Breast epithelium (tissue), 4 donors: ENCODE measurements around the gene PFN1. TPM values are rescaled to one million over a fixed set of nuclear protein-coding genes. Genes with fewer than 3 reads are reported as not detected.

Experiments
- DNase-seq, 2 donors: peaks; one replicate each; pipeline ENCODE4 v3.0.0-alpha.2; 2019; ENCODE audit warnings: low spot score in 2 of 2
- H3K27ac ChIP-seq, 2 donors: fragments of 200-600 bp; sonication (generic) in 1 of 2; one replicate each; pipeline ENCODE4 v1.5.1; 2016 to 2019; ENCODE audit warnings: mild to moderate bottlenecking in 1 of 2
- H3K27me3 ChIP-seq, 2 donors: fragments of 200-600 bp; sonication (generic) in 1 of 2; one replicate each; pipeline versions ENCODE4 v1.5.1 to v1.6.0; 2017 to 2019; ENCODE audit warnings: control low read depth in 1 of 2, mild to moderate bottlenecking in 1 of 2
- H3K36me3 ChIP-seq: fragments of 200-600 bp; one replicate; pipeline ENCODE4 v1.5.1; 2019
- H3K4me1 ChIP-seq, 2 donors: fragments of 200-600 bp; sonication (generic); one replicate each; pipeline ENCODE4 v1.5.1; 2016 to 2019; ENCODE audit warnings: control low read depth in 1 of 2
- H3K4me3 ChIP-seq, 3 donors: fragments of 200-600 bp; sonication (generic); 1 replicate in 2 of 3; 2 replicates in 1 of 3; pipeline ENCODE4 v1.5.1; 2016 to 2019; ENCODE audit warnings: mild to moderate bottlenecking in 3 of 3, moderate library complexity in 2 of 3
- H3K9me3 ChIP-seq, 2 donors: fragments of 200-600 bp; sonication (generic) in 1 of 2; one replicate each; pipeline ENCODE4 v1.5.1; 2016 to 2019; ENCODE audit warnings: control low read depth in 1 of 2
- CTCF ChIP-seq, 3 donors: fragments of 450-650 bp; IDR thresholded peaks; one replicate each; pipeline ENCODE4 v1.5.1; 2016 to 2017; ENCODE audit warnings: antibody characterized with exemption in 3 of 3, mild to moderate bottlenecking in 3 of 3, moderate library complexity in 3 of 3
- POLR2A ChIP-seq: fragments of 450-650 bp; IDR thresholded peaks from one replicate; pipeline ENCODE4 v1.6.1; 2016; ENCODE audit warnings: antibody characterized with exemption, mild to moderate bottlenecking, moderate library complexity
- POLR2AphosphoS5 ChIP-seq, 3 donors: sonication (generic); formaldehyde crosslinking; IDR thresholded peaks; one replicate each; pipeline ENCODE4 v1.6.1; 2017; ENCODE audit warnings: antibody characterized with exemption in 3 of 3
- intact Hi-C: fragments of 100-400 bp; cut with DNase I; formaldehyde crosslinking; loops from one replicate; pipeline ENCODE4 v1.15.1; 2023; ENCODE audit warnings: low total_unique reads
- total RNA-seq, 3 donors: library from RNA; depleted of rRNA; stranded (reverse); fragments of >200 nt; gene quantifications; one replicate each; pipeline ENCODE4 v1.1.0, GENCODE V29; 2016

The PFN1 gene
- total RNA-seq, 3 donors from 2014 or later = 290 to 487 (median 379) TPM

DNA sequence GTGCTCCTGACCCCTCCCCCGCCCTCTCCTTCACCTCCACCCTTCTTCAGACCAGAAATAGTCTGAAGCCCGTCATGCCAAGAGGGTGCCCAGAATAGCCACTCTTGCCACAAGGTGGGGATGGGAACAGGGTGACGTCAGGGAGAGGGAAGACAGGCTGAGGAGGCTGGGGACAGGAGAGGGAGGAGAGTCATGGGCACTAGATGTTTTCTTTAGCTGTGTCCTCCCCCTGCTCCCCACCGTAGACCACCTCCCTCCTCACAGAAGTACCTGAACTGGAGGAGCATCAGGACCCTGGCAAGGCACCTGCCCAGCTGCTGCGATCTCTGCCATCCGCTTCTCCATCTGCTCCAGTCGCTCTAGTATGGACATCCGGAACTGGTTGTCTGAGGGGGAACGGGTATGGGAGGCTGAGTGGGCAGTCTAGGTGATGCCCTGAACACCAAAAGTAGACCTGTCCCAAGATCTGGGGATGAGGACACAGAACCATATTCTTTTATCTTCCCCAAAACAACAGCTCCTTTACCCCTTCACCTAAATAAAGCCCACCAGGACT, 25.9 kb upstream of the PFN1 start:
- H3K27ac ChIP-seq = no peak overlapping the region
- intact Hi-C loops = no loop called here
- H3K9me3 ChIP-seq = no peaks in the 10 kb centered on the region
- H3K27me3 ChIP-seq = no peaks in the 10 kb centered on the region
- no peaks in the 10 kb centered on the region for H3K4me1 ChIP-seq
- peaks cover 4% of the 10 kb centered on the region for H3K36me3 ChIP-seq
- DNase-seq = no peak
- no peak for TF ChIP-seq POLR2A
- TF ChIP-seq POLR2AphosphoS5 (IDR thresholded peaks at IDR 0.05) = no peak
- TF ChIP-seq CTCF (IDR thresholded peaks at IDR 0.05) = no peak
- H3K4me3 ChIP-seq = no peak overlapping the region

- Histone ChIP-seq H3K4me3 (no peak overlapping the region), H3K4me1 (peaks cover 0 to 2% of the 10 kb centered on the region in 2 donors), H3K9me3 (no peaks in the 10 kb centered on the region), H3K36me3 (peaks cover 4% of the 10 kb centered on the region), H3K27me3 (no peaks in the 10 kb centered on the region), H3K27ac (peak overlapping the region in 1 of 2 donors; percentile 89)
- TF ChIP-seq POLR2AphosphoS5 (IDR thresholded peaks at IDR 0.05) (no peak), CTCF (IDR thresholded peaks at IDR 0.05) (no peak), POLR2A (no peak)
- DNase-seq = no peak
- intact Hi-C loops = no loop called here
These were observed 25.2 kb upstream of the PFN1 start for GRCh38 chr17:4973256-4974114.

- Histone ChIP-seq H3K36me3 (peaks cover 4% of the 10 kb centered on the region), H3K4me1 (peaks cover 0 to 8% of the 10 kb centered on the region in 2 donors), H3K27ac (peak overlapping the region; percentile 73 to 89), H3K9me3 (no peaks in the 10 kb centered on the region), H3K4me3 (no peak overlapping the region), H3K27me3 (no peaks in the 10 kb centered on the region)
- intact Hi-C loops = no loop called here
- no peak for DNase-seq
- TF ChIP-seq CTCF (IDR thresholded peaks at IDR 0.05) (no peak), POLR2A (no peak), POLR2AphosphoS5 (IDR thresholded peaks at IDR 0.05) (no peak)
These were observed 24.4 kb upstream of the PFN1 start for GRCh38 chr17:4972752-4973151.

DNA sequence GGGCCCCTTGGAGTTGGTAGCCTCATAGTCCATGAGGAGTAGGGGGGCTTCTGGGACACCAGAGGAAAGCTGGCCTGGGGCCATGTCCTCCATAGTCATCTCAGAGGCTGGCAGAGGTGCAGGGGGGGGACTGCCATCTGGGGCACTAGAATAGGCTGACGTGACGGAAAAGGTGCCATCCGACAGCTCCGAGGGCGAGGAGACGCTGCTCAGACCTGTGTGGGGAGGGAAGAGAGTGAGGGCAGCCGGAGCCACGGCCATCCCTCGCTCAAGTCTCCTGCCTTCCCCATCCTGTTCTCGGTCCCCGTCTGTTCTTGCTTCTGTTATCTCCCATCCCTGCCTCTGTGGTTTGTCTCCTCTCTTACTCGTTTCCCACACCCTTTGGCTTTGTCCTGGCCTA, 24.0 kb upstream of the PFN1 start:
- no peaks in the 10 kb centered on the region for H3K27me3 ChIP-seq
- peak overlapping the region; percentile 73 to 89 for H3K27ac ChIP-seq
- H3K4me1 ChIP-seq = peaks cover 0 to 8% of the 10 kb centered on the region in 2 donors
- no peaks in the 10 kb centered on the region for H3K9me3 ChIP-seq
- no peak overlapping the region for H3K4me3 ChIP-seq
- H3K36me3 ChIP-seq = peaks cover 4% of the 10 kb centered on the region
- intact Hi-C loops = no loop called here
- no peak for DNase-seq
- TF ChIP-seq POLR2AphosphoS5 (IDR thresholded peaks at IDR 0.05) = no peak
- no peak for TF ChIP-seq POLR2A

GRCh38 chr17:4971826-4972225, 23.5 kb upstream of the PFN1 start:
- no peak for TF ChIP-seq POLR2A
- no peak for TF ChIP-seq CTCF (IDR thresholded peaks at IDR 0.05)
- TF ChIP-seq POLR2AphosphoS5 (IDR thresholded peaks at IDR 0.05) = no peak
- no peak for DNase-seq
- Histone ChIP-seq H3K27me3 (no peaks in the 10 kb centered on the region), H3K27ac (peak overlapping the region; percentile 73 to 89), H3K36me3 (no peaks in the 10 kb centered on the region), H3K9me3 (no peaks in the 10 kb centered on the region), H3K4me3 (no peak overlapping the region), H3K4me1 (peaks cover 0 to 8% of the 10 kb centered on the region in 2 donors)
- intact Hi-C loops = no loop called here
